Suprapubic skin (tissue), 3 donors: Measurements from ENCODE around the gene UQCRH.

ENCODE experiments used
- POLR2A ChIP-seq, 2 donors: fragments of 450-650 bp; IDR thresholded peaks; one replicate each; pipeline ENCODE4 v1.6.1; 2017; ENCODE audit warnings: antibody characterized with exemption in 2 of 2, mild to moderate bottlenecking in 2 of 2, moderate library complexity in 2 of 2
- TF ChIP-seq, protein P1 (sequence below), 2 donors: fragments of 200-600 bp in 1 of 2; fragments of 450-650 bp in 1 of 2; sonication (generic) in 1 of 2; IDR thresholded peaks; one replicate each; pipeline ENCODE4 v1.5.1; 2016 to 2019; ENCODE audit warnings: antibody characterized with exemption in 2 of 2, mild to moderate bottlenecking in 1 of 2, moderate library complexity in 1 of 2

DNA sequence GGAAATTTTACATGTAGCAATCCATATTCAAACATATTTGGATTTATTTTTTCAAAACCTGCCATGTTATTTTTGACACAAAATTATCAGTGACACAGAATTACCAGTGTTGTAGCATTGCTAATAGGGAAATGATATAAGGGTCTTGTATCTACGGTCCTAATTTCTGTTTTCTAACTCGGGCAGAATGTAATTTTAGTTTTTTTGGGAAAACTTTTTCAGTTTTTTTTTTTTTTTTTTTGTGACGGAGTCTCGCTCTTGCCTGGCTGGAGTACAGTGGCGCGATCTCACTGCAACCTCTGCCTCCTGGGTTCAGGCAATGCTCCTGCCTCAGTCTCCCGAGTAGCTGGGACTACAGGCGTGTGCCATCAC is 2.6 kb downstream of the UQCRH start:
- no peak for TF ChIP-seq POLR2A (IDR thresholded peaks at IDR 0.05)
- TF ChIP-seq, protein P1, sequence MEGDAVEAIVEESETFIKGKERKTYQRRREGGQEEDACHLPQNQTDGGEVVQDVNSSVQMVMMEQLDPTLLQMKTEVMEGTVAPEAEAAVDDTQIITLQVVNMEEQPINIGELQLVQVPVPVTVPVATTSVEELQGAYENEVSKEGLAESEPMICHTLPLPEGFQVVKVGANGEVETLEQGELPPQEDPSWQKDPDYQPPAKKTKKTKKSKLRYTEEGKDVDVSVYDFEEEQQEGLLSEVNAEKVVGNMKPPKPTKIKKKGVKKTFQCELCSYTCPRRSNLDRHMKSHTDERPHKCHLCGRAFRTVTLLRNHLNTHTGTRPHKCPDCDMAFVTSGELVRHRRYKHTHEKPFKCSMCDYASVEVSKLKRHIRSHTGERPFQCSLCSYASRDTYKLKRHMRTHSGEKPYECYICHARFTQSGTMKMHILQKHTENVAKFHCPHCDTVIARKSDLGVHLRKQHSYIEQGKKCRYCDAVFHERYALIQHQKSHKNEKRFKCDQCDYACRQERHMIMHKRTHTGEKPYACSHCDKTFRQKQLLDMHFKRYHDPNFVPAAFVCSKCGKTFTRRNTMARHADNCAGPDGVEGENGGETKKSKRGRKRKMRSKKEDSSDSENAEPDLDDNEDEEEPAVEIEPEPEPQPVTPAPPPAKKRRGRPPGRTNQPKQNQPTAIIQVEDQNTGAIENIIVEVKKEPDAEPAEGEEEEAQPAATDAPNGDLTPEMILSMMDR (IDR thresholded peaks at IDR 0.05), result no peak
